Measurements from ENCODE around the gene BRWD1.
"Not testable (repeated sequence)": the region's sequence is repeated elsewhere in the genome, so short reads cannot be mapped to it uniquely, and the experiment has no call there.

Gene BRWD1

GRCh38 chr21:39161064-39161463 is 152.4 kb downstream of the BRWD1 start:
- no peak for DNase-seq

GRCh38 chr21:39159342-39160063 is 153.9 kb downstream of the BRWD1 start:
- no peak for DNase-seq

- DNase-seq = not testable (repeated sequence)
Observed at GRCh38 chr21:39157241-39157640, 156.2 kb downstream of the BRWD1 start.

GRCh38 chr21:39156024-39156423 is 157.4 kb downstream of the BRWD1 start:
- DNase-seq = no peak

- no peak for DNase-seq
Observed at GRCh38 chr21:39155578-39155977, 157.9 kb downstream of the BRWD1 start.

GRCh38 chr21:39153842-39154241 is 159.6 kb downstream of the BRWD1 start:
- DNase-seq = no peak

GRCh38 chr21:39153373-39153772 is 160.1 kb downstream of the BRWD1 start:
- no peak for DNase-seq

GRCh38 chr21:39152271-39152670 is 161.2 kb downstream of the BRWD1 start:
- DNase-seq = no peak

GRCh38 chr21:39150877-39151276 is 162.6 kb downstream of the BRWD1 start:
- DNase-seq = no peak

GRCh38 chr21:39150316-39150715 is 163.1 kb downstream of the BRWD1 start:
- DNase-seq = no peak

- no peak for DNase-seq
Observed at GRCh38 chr21:39149882-39150281, 163.6 kb downstream of the BRWD1 start.

- no peak for DNase-seq
Observed at GRCh38 chr21:39148975-39149374, 164.5 kb downstream of the BRWD1 start.

- no peak for DNase-seq
Observed at GRCh38 chr21:39144191-39144590, 169.2 kb downstream of the BRWD1 start.

- DNase-seq = no peak
Observed at GRCh38 chr21:39142972-39143371, 170.5 kb downstream of the BRWD1 start.

GRCh38 chr21:39141502-39141901 is 171.9 kb downstream of the BRWD1 start:
- DNase-seq = no peak

- DNase-seq = no peak
Observed at GRCh38 chr21:39137248-39138178, 175.9 kb downstream of the BRWD1 start.

GRCh38 chr21:39136711-39137110 is 176.7 kb downstream of the BRWD1 start:
- DNase-seq = no peak

GRCh38 chr21:39136138-39136537 is 177.3 kb downstream of the BRWD1 start:
- not testable (repeated sequence) for DNase-seq

- DNase-seq = no peak
Observed at GRCh38 chr21:39134288-39134810, 179.1 kb downstream of the BRWD1 start.
